GM19238 (cell line): ENCODE measurements around the gene KEL.
"Not testable (repeated sequence)": the region's sequence is repeated elsewhere in the genome, so short reads cannot be mapped to it uniquely, and the experiment has no call there.

Experiments used
- DNase-seq: peaks from one replicate; pipeline ENCODE4 v3.0.0; 2011; ENCODE audit warnings: low spot score; ENCODE audit not compliant: insufficient read length

KEL gene, protein sequence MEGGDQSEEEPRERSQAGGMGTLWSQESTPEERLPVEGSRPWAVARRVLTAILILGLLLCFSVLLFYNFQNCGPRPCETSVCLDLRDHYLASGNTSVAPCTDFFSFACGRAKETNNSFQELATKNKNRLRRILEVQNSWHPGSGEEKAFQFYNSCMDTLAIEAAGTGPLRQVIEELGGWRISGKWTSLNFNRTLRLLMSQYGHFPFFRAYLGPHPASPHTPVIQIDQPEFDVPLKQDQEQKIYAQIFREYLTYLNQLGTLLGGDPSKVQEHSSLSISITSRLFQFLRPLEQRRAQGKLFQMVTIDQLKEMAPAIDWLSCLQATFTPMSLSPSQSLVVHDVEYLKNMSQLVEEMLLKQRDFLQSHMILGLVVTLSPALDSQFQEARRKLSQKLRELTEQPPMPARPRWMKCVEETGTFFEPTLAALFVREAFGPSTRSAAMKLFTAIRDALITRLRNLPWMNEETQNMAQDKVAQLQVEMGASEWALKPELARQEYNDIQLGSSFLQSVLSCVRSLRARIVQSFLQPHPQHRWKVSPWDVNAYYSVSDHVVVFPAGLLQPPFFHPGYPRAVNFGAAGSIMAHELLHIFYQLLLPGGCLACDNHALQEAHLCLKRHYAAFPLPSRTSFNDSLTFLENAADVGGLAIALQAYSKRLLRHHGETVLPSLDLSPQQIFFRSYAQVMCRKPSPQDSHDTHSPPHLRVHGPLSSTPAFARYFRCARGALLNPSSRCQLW

DNA sequence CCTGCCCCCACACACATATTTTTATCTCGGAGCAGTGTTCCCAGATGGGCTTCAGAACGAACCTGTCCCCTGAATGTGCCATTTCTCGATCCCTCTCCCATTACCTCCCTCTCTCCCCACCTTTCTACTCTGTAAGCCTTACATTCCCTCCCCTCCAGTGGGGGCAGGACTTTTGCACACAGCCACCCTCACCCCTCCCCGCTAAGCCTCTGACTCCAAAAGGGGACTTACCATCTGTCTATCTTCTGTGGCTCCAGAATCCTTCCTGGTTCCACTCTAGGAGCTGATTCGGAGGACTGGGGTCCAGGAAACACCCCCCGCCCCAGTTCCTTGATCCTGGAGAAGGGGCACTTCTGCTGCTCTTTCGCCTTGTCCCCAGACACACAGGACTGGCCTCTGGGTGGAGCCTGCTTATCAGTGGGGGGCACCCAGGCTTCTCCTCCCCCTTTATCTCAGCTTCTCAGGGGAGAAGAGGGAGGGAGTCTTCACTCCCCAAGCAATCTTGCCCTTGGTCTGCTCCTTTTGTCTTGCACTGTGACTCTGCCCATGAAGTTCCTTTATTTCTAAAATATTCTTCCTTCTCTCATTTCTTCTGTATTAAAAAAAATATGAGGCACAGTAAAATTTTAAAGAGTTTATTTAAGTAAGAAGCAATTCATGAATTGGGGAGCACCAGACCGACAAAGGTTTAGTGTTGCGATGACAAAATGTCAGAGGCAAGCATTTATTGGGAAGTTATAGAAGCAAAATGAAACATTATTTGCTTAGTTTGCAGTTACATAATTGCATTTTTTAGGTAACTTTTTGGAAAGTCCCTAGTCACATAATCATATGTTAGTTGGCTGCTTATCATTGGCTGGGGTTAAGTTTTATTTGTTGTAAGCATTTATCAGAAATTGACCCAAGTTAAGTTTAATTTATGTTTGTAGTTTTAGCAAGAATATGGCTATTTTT is at the start of gene KEL:
KEL (minus strand) TSS at position 391 of the 954 bp plus-strand sequence; CDS start at position 234, 157 bp downstream.
- no peak for DNase-seq

DNA sequence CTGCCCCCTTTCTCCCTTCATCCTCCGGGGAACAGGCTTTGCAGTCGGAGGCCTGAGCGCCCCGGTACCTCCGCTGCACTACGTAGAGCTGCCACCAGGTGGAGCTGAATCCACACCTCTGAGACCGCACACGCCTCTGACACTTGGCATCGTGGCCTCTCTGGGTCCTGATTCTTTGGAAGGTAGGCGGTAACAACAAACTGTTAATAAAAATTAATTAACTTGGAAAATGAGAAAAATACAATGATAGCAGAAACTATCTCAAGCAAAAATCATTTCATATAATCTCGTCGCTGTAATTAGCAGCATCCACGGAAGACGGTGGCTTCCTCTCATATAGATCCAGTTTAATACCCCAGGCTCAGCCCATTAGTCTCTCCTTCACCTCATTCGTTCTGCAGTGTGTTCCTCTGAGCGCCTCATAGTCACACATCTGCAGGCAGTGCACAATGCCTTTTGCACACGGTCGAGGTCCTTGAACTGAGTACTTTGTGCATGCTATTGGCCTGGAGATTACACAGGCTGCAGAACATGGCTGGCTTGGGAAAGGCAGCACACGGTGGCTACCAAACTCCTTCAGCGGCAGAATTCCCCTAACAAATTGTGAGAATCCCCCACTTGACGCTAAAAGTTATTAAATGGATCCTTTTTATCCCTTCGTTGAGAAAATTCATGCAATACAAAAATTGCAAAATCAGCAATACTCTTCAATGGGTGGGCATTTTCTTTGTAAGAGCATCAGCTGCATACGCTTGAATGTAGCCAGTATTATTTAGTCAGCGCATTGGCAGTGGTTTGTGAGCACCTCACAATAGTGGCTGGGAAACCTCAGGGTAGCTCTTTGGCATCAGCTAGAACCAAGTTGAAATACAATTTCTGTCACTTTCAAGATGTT is 46.1 kb upstream of the KEL start:
- DNase-seq = peak; percentile 44

DNA sequence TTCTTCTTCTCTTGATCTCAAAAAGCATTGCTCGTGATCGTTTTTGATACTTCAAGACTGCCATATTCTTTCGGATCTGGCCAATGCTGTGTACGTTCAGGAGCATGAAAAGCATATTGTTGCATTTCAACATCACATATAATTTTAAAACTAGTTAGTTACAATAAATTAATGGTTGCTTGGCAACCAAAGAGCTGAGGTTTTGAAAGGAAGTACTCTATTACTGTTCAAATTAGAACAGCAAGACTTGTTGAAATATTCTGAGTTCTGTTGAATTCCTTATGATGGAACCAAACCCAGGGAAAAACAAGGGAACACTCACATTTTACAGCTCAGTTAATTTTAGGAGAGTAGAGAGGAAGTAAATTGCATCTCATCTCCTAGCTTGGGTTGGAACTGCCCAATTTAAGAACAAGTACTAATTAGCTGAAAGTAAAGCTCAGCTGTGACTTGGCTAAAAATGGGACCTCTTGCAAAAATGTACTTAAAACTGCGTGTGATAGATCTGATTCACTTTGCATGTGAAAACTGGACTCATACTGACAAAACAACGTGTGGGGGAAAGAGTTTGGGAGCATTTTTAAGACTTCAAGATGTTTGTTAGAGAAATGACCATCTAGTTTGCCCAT is 43.6 kb upstream of the KEL start:
- DNase-seq = no peak

DNA sequence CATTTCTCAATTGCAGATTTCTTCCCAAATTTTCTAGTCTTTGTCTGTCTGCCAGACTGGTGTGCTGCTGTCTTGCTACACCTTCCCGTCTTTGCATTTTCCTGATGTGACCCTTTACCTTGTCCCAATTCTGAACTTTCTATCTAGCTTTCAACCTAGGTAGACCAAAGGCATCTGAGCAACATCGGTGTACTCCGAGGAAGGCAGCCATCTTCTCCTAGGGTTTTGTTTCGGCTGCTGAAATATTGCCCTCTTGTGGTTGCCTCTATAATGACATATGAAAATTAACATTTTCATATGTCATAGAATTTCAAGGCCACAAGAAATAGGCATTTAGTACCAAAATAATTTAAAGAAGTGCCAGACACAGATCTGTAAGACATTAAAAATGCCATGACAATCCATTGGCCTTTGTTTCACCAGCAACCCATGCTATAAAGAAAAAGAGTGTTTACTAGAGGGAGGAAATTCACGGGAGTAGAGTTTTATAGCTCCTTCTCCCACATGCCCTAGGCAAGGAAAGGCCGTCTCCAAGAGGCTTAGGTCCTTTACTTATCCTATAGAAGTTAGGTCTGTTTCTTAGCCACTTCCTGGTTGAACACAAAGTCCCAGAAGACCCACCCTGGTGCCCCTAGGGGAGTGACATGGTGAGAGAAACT is 41.4 kb upstream of the KEL start:
- DNase-seq = peak; percentile 27

DNA sequence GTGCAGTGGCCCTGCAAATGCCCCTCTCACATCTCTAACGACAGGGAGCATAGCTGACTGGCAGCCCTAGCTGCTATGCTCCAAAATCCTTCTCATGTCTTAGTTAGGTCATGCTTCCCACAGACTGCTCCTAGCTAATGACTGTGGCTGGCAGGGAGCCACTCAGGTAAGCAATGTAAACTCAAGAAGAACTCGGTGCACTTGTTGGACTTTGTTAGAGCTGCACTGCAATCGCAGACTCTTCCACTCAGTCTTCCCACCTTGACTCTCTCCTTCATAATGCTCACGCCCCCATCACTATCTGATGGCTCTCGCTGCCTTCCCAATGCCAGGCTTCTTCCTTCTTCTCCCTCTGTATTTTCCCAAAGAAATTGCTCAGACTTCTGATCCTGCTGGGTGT is 40.7 kb upstream of the KEL start:
- no peak for DNase-seq

DNA sequence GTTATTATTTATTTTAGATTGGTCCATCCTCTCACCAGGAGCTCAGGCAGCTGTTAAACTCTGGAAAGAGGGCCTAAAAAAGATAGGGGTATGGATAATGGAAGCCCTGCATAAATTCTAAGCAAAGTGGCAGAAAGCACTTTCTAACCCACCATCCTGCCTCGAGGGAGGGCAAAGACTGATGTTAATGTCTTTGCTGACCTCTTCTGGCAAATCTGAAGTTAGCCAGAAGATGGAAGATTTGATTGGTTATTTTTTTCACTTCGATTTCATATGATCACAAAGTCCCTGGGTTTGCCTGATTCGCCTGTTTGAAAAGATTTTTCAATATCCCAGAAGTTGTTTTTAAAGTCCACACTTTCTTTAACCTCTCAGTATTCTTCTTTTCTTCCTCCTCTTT is 39.9 kb upstream of the KEL start:
- DNase-seq = no peak

DNA sequence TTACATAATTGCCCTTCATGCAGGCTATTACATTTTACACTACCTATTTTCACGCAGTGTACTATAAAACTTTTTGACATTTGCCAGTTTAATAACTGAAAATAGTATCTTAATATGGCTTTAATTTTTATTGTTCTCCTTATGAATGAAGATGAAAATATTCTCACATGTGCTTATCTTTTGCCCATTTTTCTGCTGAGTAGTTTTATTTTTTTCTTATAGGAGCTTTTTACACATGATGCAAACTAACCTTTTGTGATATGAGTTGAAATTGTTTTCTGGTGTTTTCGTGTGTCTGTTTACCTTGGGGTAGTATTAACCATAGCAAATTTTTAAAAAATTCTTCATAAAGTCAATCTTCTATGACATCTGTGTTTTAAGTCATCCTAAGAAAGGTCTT is 38.5 kb upstream of the KEL start:
- DNase-seq = no peak

DNA sequence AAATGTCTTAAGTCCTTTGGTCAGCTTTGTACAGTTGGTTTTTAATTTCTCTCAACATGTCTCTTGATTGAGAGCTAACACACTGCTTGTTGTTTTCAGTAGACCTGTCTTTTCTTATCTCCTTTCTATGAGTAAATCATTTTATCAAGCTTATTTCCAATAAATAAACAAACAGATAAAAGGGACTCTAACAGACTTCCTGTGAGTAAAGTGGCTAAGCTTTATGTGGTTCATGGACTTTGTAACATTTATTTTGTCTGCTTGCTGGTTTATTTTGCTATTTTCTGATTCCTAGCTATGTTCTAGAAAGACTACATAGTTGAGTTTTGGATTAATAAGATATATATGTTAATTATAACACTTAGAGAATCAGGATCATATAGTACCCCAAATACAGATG is 37.6 kb upstream of the KEL start:
- no peak for DNase-seq

DNA sequence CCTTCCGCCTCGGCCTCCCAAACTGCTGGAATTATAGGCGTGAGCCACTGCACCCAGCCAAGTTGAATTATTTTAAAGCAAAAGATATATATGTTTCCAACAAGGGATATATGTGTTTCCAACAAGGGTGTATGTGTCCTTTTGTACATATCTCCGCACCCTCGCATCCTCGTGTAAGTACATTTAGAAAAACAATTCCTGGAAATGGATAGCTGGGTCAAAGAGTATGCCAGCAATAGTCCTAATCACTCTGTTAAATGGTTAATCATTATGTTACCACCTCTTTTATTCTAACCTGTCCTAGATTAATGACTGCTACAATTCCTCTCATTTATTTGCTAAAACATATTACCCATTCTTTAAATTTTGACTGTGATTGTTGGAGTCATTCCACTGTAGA is 36.8 kb upstream of the KEL start:
- no peak for DNase-seq

DNA sequence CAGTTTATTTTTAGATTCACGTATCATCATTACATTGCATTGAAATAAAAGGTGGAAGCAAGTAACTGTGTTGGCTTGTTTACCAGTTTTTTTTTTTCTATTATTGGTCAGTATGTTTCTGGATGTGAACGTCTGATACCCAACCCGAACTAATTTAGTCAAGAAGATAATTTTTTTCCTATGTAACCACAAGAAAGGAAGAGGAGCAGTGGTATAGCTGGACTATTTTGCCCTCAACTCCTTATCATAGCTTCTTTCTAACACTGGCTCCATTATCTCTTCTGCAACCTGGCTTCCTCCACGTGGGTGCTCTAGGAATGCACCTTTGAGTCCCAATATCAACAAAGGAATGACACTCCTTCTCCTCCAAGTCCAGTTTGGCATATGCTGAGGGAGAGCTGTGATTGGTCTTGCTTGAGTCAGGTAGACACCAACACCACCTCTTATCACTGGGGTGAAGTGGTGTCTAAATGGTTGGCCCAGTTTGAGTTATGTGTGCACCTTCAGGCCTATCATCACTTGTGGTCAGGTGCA is 35.4 kb upstream of the KEL start:
- DNase-seq = no peak

DNA sequence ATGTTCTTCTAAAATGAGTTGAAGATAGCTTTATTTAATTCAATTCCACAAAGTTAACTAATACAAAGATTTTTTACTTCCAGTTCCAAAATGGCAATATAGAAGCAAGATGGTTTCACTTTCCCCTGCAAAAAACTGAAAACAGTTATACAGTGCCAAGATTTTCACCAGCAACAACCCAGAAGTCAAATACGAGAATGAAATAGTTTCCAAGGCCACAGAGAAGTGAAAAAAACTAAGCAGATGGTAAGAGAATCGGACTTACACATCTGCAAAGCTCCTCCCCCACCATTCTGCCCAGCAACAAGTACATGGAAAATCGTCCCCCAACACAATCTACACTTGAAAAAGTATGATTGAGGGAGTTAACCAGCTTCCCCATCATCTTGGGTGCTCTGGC is 30.3 kb upstream of the KEL start:
- DNase-seq = no peak

DNA sequence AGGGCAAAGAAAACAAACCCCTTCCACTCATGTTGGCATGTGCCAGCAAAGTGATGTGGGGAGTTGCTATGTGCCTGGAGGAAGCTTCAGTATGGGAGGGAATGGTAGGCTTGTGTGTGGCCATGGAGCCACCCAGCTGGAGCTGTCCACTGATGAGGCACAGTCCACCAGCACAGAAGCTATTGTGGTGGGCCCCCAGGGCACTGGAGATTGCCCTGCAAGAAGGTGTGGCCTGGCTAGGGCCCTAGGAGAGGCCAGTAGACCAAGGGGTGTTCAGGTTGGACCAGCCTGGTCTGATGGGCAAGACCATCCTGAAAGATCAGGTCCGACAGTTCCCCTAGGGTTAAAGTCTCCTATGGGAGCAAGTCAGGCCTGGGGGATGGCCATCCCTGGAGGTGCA is 22.1 kb upstream of the KEL start:
- no peak for DNase-seq

DNA sequence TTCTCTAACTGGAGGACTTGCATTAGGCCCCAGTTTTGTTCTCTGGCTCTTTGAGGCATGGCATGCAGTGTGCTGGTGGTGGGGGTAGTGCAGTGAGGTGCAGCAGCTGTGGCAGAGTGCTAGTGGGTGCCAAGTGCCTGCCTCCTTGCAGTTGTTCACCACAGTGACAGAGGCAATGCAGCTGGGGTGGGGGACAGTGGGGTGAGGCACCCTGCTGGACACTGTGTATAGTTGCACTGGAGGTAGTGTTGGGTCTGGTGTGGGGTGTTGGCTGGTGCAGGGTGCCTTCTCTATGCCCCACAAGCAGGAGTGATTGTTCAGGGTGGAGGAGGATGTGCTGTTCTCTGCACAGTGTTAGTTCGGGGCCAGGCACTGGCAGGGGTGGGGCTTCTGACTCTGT is 21.7 kb upstream of the KEL start:
- DNase-seq = no peak

DNA sequence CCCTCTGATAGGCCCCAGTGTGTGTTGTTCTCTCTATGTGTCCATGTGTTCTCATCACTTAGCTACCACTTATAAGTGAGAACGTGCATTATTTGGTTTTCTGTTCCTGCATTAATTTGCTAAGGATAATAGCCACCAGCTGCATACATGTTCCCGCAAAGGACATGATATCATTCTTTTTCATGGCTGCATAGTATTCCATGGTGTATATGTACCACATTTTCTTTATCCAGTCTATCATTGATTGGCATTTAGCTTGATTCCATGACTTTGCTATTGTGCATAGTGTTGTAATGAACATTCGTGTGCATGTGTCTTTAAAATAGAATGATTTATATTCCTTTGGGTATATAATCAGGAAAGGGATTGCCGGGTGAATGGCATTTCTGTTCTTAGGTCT is 16.2 kb upstream of the KEL start:
- not testable (repeated sequence) for DNase-seq

DNA sequence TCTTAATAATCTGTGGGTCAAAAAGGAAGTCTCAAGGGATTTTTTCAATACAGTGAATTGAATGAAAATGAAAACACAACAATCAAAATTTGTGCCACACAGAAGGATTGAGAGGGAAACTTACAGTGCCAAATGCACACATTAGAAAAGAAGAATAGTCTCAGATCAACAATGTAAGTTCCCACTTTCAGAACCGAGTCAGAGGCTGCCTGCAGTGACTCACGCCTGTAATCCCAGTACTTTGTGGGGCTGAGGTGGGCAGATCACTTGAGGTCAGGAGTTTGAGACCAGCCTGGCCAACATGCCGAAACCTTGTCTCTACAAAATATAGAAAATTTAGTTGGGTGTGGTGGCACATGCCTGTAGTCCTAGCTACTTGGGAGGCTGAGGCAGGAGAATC is 12.5 kb upstream of the KEL start:
- no peak for DNase-seq

DNA sequence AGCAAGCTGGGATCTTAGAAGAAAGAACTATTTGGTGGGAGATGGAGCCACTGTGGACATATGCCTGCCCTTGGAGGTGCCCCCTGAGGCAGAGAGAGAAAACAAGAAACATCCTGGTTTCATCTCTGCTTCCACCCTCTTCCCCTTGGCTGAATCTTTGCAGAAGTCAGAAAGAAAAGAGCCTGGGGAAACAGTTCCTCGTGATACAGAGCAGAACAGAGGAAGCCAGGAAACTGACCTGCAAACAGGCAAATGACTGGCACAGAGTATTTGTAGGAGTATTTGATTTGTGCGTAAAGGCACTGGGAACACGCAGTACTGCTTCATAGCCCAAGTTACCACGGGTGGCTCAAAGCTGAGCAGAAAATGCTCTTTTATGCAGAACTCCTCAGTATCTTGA is 7.0 kb upstream of the KEL start:
- no peak for DNase-seq

DNA sequence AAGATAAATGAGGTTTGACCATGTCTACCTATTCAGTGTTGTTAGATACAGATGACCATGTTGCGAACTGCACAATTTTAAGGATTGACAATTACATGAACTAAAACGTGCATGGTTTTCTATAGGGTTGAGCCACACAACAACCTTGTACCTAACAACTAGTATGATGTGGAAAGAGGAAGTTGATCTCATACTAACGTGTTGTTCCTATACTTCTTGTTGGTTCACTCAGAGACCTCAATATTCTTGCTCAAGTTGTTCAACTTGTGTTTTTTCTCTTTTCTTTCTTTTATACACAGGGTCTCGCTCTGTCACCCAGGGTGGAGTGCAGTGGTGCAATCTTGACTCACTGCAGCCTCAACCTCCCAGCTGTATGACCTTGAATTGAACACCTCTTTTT is 6.1 kb upstream of the KEL start:
- DNase-seq = no peak

DNA sequence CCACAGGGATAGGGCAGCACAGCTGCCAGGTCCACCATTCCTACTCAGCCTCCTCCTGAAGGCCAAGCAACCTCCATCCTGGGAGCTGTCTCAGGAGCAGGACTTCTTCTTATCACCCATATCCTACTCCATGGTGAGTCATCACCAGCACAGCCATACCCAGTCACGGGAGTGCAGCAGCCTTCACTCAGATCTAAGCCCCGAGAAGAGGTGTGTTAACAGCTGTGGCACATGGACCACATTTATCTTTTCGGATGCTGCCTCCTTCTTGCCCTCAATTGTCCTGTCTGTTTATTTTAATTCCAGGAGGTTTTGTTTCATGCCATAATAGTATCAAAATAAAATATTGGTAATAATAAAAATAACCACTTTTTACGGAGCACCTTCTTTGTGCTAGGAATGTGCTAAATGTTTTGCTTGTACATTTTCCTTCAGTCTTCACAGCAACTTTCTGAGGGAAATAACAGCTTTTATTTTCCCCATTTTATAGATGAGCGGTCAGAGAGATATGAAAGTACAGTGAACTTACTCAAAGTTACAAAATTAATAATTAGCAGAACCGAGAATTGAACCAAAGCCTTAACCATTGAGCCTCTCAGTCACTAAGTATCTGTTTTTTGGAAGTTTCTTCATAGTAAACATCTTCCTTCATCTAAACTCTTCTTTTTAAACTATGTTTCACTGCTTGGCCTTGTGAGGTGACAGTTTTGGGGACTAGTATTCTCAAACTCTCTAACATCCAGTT is 2.5 kb upstream of the KEL start:
- DNase-seq = no peak

DNA sequence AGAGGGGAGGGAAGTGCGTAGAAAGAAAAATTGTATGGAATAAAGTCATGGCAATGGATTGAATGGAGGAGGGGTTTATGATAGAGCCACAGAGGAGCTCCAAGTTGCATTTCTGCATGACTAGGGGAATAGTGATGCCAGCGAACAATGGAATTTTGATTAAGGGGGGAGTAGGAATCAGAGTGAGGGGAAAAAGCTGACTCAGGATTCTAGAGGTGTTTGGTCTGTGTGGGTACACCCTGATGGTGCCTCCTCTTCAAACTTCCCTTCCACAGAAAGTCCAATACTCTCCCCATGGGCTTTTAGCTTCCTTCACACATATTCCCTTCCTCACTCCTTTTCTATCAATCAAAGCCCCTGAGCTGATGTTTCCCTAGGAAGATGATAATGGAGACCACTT is 1.8 kb upstream of the KEL start:
- DNase-seq = no peak
